ENCODE measurements around the gene CLSTN3.

CLSTN3 gene

GRCh38 chr12:7141351-7142005 lies 11.3 kb downstream of the CLSTN3 start:
- no peaks in the 10 kb centered on the region for H3K27me3 ChIP-seq (ENCODE audit: insufficient read depth, low read depth)
- no peak overlapping the region for H3K4me3 ChIP-seq (IDR thresholded peaks at IDR 0.05; ENCODE audit: insufficient read depth, low read depth, low read length)
- TF ChIP-seq CTCF (conservative IDR thresholded peaks at IDR 0.05; ENCODE audit: low read depth, low read length) = no peak
- no peaks in the 10 kb centered on the region for H3K36me3 ChIP-seq (ENCODE audit: insufficient read depth)
- H4K20me1 ChIP-seq (ENCODE audit: insufficient read depth) = no peaks in the 10 kb centered on the region
- no peak overlapping the region for H2AFZ ChIP-seq (ENCODE audit: low read depth)
- H3K27ac ChIP-seq = no peak overlapping the region
- peaks cover 4% of the 10 kb centered on the region for H3K4me1 ChIP-seq (ENCODE audit: low read depth, poor library complexity, severe bottlenecking)
- no peaks in the 10 kb centered on the region for H3K79me2 ChIP-seq (ENCODE audit: insufficient read depth, low read depth)
- H3K4me2 ChIP-seq = no peak overlapping the region
- H3K9ac ChIP-seq = no peak overlapping the region

- Histone ChIP-seq H3K4me2 (no peak overlapping the region), H3K4me3 (IDR thresholded peaks at IDR 0.05; ENCODE audit: insufficient read depth, low read depth, low read length) (no peak overlapping the region), H3K79me2 (ENCODE audit: insufficient read depth, low read depth) (no peaks in the 10 kb centered on the region), H3K36me3 (ENCODE audit: insufficient read depth) (no peaks in the 10 kb centered on the region), H3K9ac (no peak overlapping the region), H3K4me1 (ENCODE audit: low read depth, poor library complexity, severe bottlenecking) (peaks cover 4% of the 10 kb centered on the region), H4K20me1 (ENCODE audit: insufficient read depth) (no peaks in the 10 kb centered on the region), H3K27ac (no peak overlapping the region), H3K27me3 (ENCODE audit: insufficient read depth, low read depth) (no peaks in the 10 kb centered on the region), H2AFZ (ENCODE audit: low read depth) (no peak overlapping the region)
- TF ChIP-seq CTCF (conservative IDR thresholded peaks at IDR 0.05; ENCODE audit: low read depth, low read length) = peak; percentile 84
Measured at GRCh38 chr12:7142056-7142644, 12.0 kb downstream of the CLSTN3 start.

GRCh38 chr12:7142809-7143465 lies 12.8 kb downstream of the CLSTN3 start:
- no peak overlapping the region for H3K4me2 ChIP-seq
- no peak overlapping the region for H3K9ac ChIP-seq
- H3K36me3 ChIP-seq (ENCODE audit: insufficient read depth) = no peaks in the 10 kb centered on the region
- H3K4me1 ChIP-seq (ENCODE audit: low read depth, poor library complexity, severe bottlenecking) = peaks cover 4% of the 10 kb centered on the region
- H3K27ac ChIP-seq = no peak overlapping the region
- no peak overlapping the region for H2AFZ ChIP-seq (ENCODE audit: low read depth)
- H3K79me2 ChIP-seq (ENCODE audit: insufficient read depth, low read depth) = no peaks in the 10 kb centered on the region
- TF ChIP-seq CTCF (conservative IDR thresholded peaks at IDR 0.05; ENCODE audit: low read depth, low read length) = no peak
- no peaks in the 10 kb centered on the region for H3K27me3 ChIP-seq (ENCODE audit: insufficient read depth, low read depth)
- no peaks in the 10 kb centered on the region for H4K20me1 ChIP-seq (ENCODE audit: insufficient read depth)
- H3K4me3 ChIP-seq (IDR thresholded peaks at IDR 0.05; ENCODE audit: insufficient read depth, low read depth, low read length) = no peak overlapping the region

GRCh38 chr12:7143564-7143963 lies 13.4 kb downstream of the CLSTN3 start:
- no peak for TF ChIP-seq CTCF (conservative IDR thresholded peaks at IDR 0.05; ENCODE audit: low read depth, low read length)
- Histone ChIP-seq H3K36me3 (ENCODE audit: insufficient read depth) (no peaks in the 10 kb centered on the region), H3K79me2 (ENCODE audit: insufficient read depth, low read depth) (no peaks in the 10 kb centered on the region), H3K9ac (no peak overlapping the region), H3K27ac (no peak overlapping the region), H2AFZ (ENCODE audit: low read depth) (no peak overlapping the region), H3K4me1 (ENCODE audit: low read depth, poor library complexity, severe bottlenecking) (peaks cover 4% of the 10 kb centered on the region), H3K4me3 (IDR thresholded peaks at IDR 0.05; ENCODE audit: insufficient read depth, low read depth, low read length) (no peak overlapping the region), H3K27me3 (ENCODE audit: insufficient read depth, low read depth) (no peaks in the 10 kb centered on the region), H4K20me1 (ENCODE audit: insufficient read depth) (no peaks in the 10 kb centered on the region), H3K4me2 (no peak overlapping the region)

Data from KMS-11 (cell line).